Measurements from ENCODE around the gene ZDHHC1.

DNA sequence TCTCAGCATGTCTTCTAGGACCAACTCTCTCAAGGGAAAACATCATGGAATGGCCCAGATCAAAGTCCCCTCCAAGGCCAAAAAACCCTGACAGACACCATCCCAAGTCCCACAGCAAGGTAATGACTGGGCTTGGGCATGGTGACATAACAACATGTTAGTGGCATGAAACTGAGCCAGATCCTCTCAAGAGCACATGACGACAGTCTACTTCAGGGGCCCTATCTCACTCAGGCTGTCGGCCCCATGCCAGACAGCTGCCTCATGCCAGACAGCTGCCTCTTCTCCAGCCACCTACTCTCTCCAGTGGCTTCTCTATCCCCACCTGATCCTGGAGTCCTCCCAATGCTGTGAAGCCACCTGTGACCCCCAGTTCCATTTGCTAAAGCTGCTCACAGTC, 33.1 kb upstream of the ZDHHC1 start:
- TF ChIP-seq, protein P1, sequence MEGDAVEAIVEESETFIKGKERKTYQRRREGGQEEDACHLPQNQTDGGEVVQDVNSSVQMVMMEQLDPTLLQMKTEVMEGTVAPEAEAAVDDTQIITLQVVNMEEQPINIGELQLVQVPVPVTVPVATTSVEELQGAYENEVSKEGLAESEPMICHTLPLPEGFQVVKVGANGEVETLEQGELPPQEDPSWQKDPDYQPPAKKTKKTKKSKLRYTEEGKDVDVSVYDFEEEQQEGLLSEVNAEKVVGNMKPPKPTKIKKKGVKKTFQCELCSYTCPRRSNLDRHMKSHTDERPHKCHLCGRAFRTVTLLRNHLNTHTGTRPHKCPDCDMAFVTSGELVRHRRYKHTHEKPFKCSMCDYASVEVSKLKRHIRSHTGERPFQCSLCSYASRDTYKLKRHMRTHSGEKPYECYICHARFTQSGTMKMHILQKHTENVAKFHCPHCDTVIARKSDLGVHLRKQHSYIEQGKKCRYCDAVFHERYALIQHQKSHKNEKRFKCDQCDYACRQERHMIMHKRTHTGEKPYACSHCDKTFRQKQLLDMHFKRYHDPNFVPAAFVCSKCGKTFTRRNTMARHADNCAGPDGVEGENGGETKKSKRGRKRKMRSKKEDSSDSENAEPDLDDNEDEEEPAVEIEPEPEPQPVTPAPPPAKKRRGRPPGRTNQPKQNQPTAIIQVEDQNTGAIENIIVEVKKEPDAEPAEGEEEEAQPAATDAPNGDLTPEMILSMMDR (IDR thresholded peaks at IDR 0.05), result no peak
- TF ChIP-seq POLR2A (IDR thresholded peaks at IDR 0.05), result no peak
